ENCODE data around the gene KRT85.
"Not testable (repeated sequence)": the region's sequence is repeated elsewhere in the genome, so short reads cannot be mapped to it uniquely, and the experiment has no call there.

The KRT85 gene

DNA sequence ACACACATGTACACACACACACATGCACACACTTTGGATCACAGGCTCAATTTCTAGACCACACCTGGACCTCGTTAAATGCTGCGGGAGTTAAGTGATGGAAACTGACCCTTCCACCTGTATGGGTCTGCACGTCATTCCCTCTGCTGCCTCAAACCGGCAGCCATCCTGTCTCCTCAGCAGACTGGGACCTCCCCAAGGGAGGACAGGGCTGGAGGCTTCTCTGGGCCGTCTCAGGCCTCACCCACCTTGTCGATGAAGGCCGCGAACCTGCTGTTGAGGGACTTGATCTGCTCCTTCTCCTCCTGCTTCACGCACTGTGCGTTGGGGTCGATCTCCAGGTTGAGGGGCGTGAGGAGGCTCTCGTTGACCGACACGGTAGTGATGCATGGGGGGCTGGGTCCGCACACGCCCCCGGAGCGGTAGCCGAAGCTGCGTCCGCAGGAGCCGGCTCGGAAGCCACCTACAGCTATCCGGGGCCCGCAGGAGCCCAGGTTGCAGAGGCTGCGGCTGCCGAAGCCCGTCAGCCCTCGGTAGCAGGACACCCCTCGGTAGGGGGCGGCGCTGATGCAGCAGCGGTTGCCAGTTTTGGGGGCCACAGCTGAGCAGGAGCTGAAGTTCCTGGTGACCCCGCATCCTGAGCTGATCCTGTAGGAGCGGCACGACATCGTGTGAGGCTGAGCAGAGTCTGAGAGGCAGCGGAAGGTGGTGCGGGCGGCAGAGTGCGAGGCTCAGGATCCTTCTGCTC lies at the start of gene KRT85:
Gene KRT85, minus strand, starts transcription at position 744 of the 748 bp plus-strand sequence. Its CDS starts 76 bp downstream, at position 668.
- DNase-seq, result no peak

DNA sequence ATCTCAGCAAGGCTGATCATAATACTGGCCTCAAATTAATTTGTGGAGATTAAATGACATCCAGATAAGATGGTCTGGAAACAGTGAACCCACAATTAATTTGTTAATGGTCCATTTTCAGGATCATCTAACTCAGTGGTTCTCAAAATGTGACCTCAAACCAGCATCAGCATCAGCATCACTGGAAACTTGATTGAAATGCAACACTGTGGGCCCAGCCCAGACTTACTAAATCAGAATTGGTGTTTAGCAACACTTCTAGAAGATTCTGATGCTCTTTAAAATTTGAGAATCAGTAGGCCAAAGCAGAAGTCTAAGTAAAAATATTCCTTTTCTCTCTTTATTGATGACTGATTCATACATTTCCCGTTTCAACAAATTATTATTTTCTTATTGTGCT lies 49.5 kb upstream of the KRT85 start:
- DNase-seq, result no peak

DNA sequence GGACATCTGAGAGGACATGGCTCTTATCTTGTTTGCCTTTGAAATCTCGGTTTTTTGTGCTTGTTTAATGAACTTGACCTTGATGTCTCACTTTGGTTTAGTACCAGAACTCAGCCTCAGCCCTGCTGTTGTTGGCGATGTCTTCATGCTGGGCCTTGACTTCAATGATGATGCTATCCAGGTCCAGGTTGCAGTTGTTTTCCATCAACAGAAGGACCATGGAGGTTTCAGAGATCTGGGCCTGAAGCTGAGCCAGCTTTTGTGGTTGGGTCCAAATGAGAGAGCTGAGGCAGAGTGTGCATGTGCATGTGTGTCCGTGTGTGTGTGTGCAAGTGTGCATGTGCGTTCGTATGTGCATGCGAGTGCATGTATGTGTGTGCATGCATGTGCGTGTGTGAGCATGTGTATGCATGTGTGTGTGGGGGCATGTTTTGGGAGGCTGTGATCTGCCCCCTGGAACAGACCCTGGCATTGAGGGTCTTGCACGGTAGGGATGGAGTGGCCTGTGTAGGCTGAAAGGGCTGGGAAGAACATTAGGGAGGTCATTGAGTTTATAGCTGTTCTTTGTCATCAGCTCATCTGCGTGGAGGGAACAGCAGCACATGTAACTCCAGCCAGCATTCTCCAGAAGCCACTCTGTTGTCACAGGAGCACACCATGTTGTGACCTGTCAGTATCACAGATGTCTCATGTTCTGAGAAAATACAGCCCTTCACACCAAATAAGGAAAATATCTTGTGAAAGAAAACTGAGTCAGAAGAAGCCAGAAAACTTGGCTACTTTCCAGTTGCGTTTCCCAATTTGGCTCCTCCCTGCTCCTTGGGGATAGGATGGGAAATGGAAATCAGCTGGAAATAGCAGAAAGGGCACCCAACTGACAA lies 48.8 kb upstream of the KRT85 start:
- DNase-seq, result no peak

DNA sequence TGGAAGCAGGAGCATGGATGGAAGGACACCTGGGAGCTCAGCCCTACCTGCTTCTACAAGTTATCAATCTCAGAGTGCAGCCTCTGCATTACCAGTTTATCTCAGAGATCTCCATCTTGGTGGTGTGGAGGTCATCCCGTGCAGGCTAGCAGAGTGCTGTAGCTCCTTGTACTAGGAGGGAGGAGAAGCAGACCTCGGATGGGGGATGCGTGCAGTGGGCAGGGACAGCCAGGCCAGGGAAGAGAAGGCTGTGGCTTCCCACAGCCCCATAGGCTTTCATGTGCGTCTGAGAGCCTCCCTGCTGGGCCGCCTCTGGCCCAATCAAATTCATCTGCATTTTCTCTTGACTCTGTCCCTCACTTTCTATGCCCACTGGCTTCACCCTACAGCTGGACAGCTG lies 47.7 kb upstream of the KRT85 start:
- DNase-seq, result no peak

DNA sequence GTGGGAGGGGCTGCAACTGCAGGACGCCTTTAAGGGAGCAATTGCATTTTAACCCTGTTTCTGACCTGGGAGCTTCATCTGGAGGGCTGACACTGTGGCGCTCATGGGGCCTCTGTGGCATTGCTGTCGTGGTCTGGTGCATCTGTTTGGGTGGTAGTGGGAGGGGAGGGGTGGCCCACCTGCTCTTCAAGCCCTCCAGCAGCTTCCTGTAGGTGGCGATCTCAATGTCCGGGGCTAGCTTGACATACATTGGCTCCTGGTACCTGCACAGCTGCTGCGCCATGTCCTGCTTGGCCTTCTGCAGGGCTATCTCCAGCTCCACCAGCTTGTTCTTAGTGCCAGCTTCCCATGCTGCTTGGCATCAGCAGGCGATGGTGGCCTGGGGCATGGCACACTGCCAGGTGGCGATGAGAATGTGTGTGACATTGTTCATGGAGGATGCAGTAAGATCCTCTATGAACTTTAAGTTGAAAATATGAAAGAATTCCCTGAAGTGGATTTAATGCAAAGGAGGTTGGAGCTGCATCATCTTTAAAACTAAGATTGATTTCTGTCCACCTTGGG lies 46.6 kb upstream of the KRT85 start:
- no peak for DNase-seq

DNA sequence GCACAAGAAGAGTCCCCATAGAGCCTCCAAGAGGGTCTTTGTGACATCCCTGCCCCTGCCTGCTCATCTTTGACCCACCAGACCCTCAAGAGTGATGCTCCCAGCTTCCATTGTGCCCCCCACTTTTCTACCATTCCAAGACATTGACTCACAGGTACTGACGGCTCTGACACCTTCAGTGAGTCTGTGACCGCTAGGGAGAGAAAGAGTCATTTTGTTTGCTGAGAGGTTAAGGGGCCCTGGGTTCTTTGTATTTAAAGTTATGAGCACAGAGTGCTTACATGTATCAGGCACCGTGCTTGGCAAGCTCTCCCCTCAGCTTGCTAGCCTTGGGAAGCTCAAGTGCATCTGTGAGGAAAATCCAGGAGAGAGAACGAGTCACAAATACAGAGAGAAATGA lies 45.9 kb upstream of the KRT85 start:
- no peak for DNase-seq

DNA sequence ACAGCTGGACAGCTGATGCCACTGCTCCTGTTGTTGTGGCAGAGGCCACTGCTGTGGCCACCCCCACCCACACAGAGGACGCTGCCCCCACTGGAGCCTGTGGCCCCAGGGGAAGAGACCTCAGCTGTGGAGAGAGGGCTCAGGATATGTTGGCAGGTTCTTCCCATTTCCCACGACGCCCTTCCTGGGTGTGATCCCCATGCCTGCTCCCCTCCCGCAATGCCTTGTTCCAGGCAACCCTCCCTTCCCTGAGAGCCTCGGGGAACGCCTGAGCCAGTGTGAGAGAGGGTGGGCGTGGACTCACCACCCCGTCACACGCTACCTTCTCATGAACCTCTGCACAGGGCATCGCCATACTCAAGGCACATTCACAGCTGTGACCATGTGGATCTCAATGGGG lies 44.5 kb upstream of the KRT85 start:
- DNase-seq, result no peak

DNA sequence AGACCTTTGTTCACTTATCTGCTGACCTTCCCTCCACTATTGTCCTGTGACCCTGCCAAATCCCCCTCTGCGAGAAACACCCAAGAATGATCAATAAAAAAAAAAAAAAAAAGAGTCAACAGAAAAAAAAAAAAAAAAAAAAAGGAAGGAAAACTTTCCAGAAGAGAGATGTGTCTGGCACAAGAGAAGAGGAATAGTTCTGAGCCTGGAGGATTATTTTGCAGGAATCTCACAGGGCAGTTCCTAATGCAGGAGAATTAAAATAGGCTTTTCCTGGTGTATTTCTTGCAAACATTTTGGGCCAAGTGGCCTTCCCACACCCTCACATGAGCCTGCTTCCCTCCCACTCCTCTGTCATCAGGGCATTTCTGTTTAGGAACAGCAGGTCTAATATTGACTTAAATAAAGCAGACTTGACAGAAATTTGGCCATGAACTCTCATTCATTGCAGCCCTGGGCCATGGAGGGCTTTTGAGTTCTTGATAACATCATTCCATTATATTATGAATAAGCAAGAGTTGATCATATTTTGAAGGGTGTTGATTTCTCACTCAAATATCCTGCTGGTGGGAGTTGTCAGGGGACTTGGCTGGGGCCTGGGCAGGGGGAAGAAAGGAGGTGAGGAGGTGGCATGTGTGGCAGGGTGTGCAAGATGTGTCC lies 43.4 kb upstream of the KRT85 start:
- DNase-seq, result not testable (repeated sequence)

DNA sequence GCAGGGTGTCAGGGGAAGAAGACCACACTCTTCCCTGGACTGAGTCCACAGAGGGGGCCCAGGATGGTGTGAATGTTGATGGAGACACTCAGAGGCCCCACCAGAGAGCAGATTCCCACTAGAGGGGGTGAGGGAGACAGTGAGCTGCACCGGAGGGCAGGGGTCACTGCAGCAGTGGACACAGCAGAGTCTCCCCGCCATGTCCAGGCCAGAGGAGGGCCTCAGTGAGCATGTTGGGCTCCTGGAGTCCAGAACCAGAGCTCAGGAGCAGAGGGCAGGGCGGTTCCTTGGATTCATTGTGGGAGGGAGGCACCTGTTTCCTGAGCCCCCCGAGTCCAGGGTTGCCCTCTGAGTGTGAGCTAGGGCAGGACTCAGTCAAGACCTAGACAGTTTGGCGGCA lies 40.6 kb upstream of the KRT85 start:
- no peak for DNase-seq

DNA sequence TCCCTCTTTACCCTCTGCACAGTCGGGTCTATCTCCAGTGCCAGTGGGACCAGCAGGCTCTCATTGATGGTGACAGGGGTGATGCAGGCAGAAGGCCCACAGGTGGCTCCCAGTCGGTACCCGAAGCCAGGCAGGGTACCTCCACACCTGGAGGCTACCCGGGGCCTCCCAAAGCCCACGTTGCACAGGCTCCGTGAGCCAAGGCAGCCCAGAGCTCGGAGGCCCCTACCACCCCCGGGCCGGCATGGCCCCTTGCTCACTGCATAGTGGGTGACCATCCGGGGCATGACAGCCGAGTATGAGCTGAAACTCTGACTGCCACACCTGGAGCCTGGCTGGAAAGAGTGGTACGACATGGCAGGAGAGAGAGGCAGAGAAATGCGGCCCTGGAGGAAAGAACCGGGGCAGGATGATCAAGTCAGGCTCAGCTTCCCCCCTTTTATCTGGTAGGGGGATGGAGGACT lies 38.7 kb upstream of the KRT85 start, which contains the start of gene KRT82:
Gene KRT82, minus strand, starts transcription at position 414 of the 464 bp plus-strand sequence. Its CDS starts 58 bp downstream, at position 356.
- DNase-seq, result no peak

DNA sequence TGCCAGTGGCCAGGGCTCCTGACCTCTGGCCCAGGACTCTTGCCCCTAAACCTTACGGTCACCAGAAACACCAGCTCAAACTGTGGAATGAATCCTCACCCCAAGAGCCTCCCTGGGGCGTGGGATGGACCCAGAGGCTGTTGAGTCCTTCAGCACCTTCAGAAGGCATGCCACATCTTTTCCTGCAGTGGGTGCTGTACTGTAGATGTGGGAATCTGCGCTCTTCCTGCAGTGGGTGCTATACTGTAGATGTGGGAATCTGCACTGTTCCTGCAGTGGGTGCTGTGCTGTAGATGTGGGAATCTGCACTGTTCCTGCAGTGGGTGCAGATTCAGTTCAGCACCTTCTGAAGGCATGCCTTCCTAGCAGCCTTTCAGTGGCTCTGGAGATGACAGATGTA lies 37.7 kb upstream of the KRT85 start:
- no peak for DNase-seq

DNA sequence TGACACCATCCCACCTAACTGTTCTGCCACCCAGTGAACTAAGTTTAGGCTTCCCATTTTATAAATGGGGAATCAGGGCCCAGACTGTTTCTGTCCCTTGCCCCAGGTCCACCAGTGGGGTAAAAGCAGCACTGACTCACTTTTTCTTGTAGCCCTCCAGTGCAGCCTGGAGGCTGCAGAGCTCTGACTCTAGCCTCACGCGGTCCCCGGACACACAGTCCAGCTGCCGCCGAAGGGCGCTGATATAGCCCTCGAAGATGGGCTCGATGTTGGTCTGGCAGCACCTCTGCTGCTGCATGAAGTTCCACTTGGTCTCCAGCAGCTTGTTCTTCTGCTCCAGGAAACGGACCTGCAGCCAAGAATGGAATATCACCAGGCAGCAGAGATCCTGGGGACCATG lies 36.3 kb upstream of the KRT85 start:
- DNase-seq, result no peak

DNA sequence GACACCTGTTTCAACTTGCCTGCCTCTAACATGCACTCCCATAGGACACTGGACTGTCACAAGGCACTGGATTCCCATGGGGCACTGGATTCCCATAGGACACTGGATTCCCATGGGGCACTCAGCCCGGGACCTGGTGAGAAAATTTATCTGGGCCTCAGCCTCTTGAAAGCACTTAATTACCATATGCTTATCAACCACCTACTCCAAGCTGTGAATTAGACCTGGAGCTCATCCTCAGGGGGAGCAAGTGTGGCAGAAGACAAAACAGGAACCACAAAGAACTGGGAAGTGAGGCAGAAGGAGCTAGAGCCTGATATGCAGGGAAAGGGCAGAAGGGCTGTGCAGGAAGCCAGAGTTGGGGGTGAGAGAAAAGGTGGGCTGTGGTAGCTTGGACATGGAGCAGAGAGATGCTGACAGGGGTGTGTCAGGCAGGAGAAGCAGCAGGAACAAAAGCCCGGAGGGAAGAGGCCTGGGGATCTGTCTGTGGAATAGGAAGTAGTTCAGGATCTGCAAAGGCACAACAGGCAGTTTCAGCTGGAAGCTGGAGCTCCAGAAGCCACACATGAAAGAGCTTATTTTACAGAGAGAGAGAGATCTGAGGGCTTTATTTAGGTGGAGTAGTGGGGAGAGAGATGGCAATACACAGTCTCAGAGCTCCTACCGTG lies 35.7 kb upstream of the KRT85 start:
- DNase-seq, result no peak

DNA sequence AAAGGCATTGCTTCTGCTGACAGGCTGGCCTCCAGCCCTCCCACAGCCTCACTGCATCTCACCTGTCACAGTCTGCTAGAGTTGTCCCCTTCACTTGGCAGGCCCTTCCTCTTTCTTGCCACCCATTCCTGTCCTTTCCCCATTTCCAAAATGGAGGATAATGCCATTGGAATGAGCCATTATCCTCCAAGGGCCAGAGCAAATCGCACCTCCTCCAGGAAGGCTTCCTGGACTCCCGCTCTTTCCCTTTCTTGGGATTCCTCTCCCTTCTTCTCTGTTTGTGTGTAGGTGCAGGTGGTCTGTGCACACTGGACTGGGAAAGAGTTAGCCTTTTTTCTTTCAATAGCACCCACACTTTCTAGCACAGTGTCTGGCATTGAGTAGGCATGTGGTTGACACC lies 35.1 kb upstream of the KRT85 start:
- DNase-seq, result no peak

DNA sequence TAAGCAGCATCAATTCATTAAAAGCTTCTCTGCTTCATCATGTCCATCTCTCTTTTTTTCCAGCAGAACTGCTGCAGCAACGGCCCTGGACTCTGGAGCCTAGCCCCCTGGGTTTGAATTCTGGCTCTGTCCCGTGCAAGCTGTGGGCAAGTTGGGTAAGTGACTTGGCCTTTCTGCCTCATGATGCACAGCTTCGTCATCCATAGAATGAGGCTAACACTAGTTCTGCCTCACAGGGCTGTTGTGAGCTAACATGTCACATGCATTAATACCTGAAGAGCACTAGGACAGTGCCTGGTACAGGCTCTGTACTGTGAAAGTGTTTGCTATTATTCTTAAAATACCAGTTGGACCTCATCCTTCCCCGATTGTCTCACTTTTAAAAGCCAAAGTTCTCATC lies 34.6 kb upstream of the KRT85 start:
- no peak for DNase-seq

DNA sequence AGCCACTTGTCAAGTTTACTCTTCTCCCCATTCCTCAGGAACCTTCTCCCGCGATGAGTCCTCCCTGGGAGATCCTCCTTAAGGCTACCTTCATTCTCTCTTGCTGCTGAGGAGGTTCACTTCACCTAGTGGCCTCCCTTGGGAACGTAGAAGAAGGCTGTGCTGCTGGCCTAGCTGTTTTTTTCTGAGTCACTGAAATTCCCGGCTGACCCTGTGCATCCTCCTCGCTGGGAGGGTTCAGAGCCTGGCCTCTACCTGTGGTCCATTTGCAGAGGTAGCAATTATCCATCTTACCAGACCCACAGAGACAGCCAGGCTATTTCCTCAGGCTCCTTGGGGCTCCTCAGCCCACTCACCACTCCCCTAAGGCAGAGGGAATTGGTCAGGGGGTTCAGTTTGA lies 34.2 kb upstream of the KRT85 start:
- DNase-seq, result no peak

DNA sequence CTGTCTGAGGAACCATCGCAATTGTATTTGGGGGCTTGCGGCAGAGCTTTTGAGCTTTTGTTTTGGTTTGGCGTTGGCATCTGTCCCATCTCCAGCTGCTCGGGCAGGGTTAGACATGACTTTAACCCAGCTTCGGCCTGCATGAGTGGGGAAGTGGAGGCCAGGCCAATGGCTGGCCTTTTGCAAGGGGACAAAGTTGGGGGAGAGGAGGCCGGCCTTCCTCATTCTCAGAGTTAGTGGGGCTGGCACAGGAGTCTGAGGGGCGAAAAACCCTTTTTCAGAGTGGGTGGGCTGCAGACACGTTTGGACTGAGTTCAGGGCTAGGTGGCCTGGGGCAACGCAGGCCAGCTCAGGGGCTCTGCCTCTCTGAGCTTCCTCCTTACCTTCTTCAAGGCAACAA lies 33.6 kb upstream of the KRT85 start:
- no peak for DNase-seq

DNA sequence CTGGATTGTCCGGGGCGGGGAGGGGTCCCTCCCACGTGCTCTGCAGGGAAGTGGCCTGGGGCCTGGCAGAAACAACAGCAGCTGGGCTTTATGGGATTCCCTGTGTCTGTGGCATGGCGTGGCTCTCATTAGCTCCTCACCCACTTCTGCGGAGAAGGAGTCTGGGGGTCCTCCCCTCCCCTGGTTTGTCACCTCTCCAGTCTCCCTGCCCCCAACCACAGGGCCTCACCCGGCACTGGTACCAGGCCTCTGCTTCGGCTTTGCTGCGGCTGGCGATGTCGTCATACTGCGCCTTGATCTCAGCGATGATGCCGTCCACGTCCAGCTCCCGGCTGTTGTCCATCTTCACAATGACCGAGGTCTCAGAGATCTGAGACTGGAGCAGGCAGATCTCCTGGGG lies 32.5 kb upstream of the KRT85 start:
- no peak for DNase-seq

DNA sequence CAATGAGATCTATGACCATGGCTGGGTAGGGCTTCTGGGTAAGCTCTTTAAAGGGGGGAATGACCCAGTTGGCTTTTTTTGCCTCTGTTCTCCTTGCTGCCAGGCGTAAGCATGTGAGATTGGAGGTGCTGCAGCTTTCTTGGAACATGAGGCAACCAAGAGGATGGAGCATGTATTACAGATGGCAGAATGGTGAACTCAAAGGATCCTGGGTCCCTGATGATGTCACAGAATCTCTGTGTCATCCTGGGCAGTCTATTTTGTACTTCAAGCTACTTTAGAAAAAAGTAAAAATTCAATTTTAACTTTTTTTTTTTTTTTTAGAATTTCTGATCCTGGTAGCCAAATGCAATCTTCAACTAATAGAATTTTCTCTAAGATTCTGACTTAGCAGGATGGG lies 30.9 kb upstream of the KRT85 start:
- DNase-seq, result no peak

DNA sequence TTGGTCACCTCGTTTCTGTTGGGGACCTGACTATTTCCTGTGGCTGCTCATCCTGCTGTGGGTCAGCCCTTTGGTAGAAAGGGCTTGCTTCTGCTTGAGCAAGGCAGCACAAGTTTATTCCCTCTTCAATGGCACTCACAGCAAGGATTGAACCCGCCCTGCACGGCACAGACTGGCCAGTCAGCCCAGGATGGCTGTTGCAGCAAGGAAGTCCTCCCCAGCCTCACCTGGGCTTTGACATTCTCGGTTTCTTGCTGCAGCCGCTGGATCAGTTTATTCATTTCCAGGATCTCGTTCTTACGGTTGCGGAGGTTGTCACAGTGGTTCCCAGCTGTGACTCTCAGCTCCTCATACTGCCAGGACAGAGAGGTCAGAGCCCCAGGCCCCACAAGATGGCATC lies 29.4 kb upstream of the KRT85 start:
- no peak for DNase-seq

DNA sequence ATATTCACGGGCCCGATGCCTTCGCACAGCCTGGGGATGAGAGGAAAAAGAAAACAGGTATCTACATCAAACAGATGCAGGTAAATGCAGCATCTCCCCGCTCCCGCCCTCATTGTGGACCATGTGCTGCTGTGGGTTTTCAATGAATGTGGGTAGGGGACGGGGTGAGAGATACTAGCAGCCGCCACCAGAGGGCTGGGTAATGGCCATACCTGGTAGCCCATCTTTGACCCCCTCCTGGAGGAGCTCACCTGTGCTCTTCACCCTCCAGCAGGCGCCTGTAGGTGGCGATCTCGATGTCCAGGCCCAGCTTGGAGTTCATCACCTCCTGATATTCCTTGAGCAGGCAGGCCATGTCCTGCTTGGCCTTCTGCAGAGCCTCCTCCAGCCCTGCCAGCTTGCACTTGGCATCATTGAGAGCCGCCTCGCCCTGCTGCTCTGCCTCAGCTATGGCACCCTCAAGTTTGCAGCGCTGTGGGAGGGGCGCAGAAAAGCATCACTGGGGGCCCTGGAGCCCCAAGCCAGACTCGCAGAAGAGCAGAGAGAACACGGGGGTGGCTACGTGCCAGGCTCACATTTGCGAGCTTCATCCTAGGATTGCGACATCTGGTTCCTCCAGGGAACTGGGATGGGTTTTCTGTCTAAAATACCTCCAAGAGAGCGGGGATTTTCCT lies 28.6 kb upstream of the KRT85 start:
- no peak for DNase-seq

DNA sequence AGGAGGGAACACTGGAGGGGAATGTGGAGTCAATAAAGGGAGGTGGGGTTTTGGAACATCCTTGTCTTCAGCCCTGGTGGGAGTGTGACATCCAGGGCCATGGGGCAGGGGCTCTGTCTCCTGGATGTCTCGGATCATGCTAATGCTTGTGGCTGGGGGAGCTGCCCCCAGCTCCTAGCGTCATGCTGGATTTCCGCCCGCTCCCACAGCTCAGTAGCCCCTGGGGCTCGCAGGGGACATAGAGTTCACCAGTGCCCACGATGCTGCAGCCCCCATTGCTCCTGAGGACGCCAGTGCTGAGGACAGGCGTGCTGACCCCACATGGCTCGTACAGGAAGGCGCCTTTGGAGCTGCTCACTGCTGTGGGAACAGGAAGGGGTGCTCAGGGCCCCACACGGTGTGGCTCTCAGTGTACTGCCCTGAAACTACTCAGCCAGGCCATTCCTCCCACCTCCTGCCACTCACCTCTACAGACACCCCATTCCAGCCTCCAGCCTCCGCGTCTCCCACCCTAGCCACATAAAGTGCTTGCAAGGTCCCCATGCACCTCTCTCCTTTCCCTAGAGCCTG lies 27.6 kb upstream of the KRT85 start:
- no peak for DNase-seq
